ENCODE measurements around the gene DPP3. TPM values are rescaled to one million over a fixed set of nuclear protein-coding genes. Genes with fewer than 3 reads are reported as not detected.

DPP3 gene
- total RNA-seq, 5 donors from 2014 or later (not counting 1 experiment from before 2014, with no cell fraction given), result 20.7 to 34.6 (median 29.5) TPM

GRCh38 chr11:66548774-66549630, 68.8 kb downstream of the DPP3 start:
- Mint-ChIP-seq H3K4me3 (peak overlapping the region; percentile 17 to 43 (median 26)), H3K36me3 (no peaks in the 10 kb centered on the region), H3K27me3 (no peaks in the 10 kb centered on the region), H3K9me3 (no peaks in the 10 kb centered on the region), H3K4me1 (peaks cover 16 to 23% (median 19%) of the 10 kb centered on the region in 3 donors), H3K27ac (peak overlapping the region in 1 of 2 donors; percentile 12)
- Histone ChIP-seq H3K27ac (ENCODE audit: low read length) (no peak overlapping the region), H3K27me3 (replicated peaks in 1 of 2; ENCODE audit: control insufficient read depth in 2 of 2, extremely low read depth in 1 of 2, insufficient read depth in 2 of 2, low read length in 1 of 2) (peaks cover 0 to 4% of the 10 kb centered on the region in 2 experiments), H3K4me3 (ENCODE audit: control insufficient read depth in 1 of 2, extremely low read depth in 1 of 2, low read length in 1 of 2) (no peak overlapping the region), H3K36me3 (ENCODE audit: control insufficient read depth in 2 of 2, extremely low read depth in 1 of 2, insufficient read depth in 1 of 2, low read length in 1 of 2) (no peaks in the 10 kb centered on the region), H3K4me1 (ENCODE audit: control insufficient read depth in 1 of 2, extremely low read depth in 1 of 2, insufficient read depth in 2 of 2, low read length in 2 of 2) (peaks cover 4 to 28% of the 10 kb centered on the region in 2 experiments), H3K9me3 (no peaks in the 10 kb centered on the region)
- ATAC-seq (replicated peaks in 1 of 4) (no peak), DNase-seq (no peak)
- POLR2A ChIA-PET, result no interaction called here
- CTCF ChIA-PET, result interaction anchor here in 1 of 2 donors (0.5 kb wide), 1 partner anchor 895 kb away, joined by 5 read pairs; no protein-coding TSS in a partner anchor
- WGBS (ENCODE audit: insufficient coverage), result 79% methylated on average over 14 of the region's 16 CpGs

- POLR2A ChIA-PET, result no interaction called here
- Histone ChIP-seq H3K4me3 (ENCODE audit: control insufficient read depth in 1 of 2, extremely low read depth in 1 of 2, low read length in 1 of 2) (no peak overlapping the region), H3K9me3 (no peaks in the 10 kb centered on the region), H3K4me1 (ENCODE audit: control insufficient read depth in 1 of 2, extremely low read depth in 1 of 2, insufficient read depth in 2 of 2, low read length in 2 of 2) (peaks cover 0 to 21% of the 10 kb centered on the region in 2 experiments), H3K27me3 (replicated peaks in 1 of 2; ENCODE audit: control insufficient read depth in 2 of 2, extremely low read depth in 1 of 2, insufficient read depth in 2 of 2, low read length in 1 of 2) (peaks cover 0 to 7% of the 10 kb centered on the region in 2 experiments), H3K36me3 (ENCODE audit: control insufficient read depth in 2 of 2, extremely low read depth in 1 of 2, insufficient read depth in 1 of 2, low read length in 1 of 2) (no peaks in the 10 kb centered on the region), H3K27ac (ENCODE audit: low read length) (no peak overlapping the region)
- no peak overlapping the region for H3K27ac Mint-ChIP-seq
- H3K4me1 Mint-ChIP-seq, result peaks cover 11 to 16% (median 14%) of the 10 kb centered on the region in 3 donors
- CTCF ChIA-PET, result no interaction called here
- no peaks in the 10 kb centered on the region for H3K9me3 Mint-ChIP-seq
- H3K36me3 Mint-ChIP-seq, result no peaks in the 10 kb centered on the region
- DNase-seq (no peak), ATAC-seq (replicated peaks in 1 of 4) (no peak)
- WGBS (ENCODE audit: insufficient coverage), result no CpG with 5 or more reads among the region's 3 CpGs
- H3K27me3 Mint-ChIP-seq, result no peaks in the 10 kb centered on the region
- no peak overlapping the region for H3K4me3 Mint-ChIP-seq
These were observed 69.5 kb downstream of the DPP3 start for GRCh38 chr11:66549696-66550095.

GRCh38 chr11:66550887-66551286, 70.7 kb downstream of the DPP3 start:
- Histone ChIP-seq H3K4me3 (ENCODE audit: control insufficient read depth in 1 of 2, extremely low read depth in 1 of 2, low read length in 1 of 2) (no peak overlapping the region), H3K36me3 (ENCODE audit: control insufficient read depth in 2 of 2, extremely low read depth in 1 of 2, insufficient read depth in 1 of 2, low read length in 1 of 2) (no peaks in the 10 kb centered on the region), H3K27ac (ENCODE audit: low read length) (no peak overlapping the region), H3K9me3 (no peaks in the 10 kb centered on the region), H3K4me1 (ENCODE audit: control insufficient read depth in 1 of 2, extremely low read depth in 1 of 2, insufficient read depth in 2 of 2, low read length in 2 of 2) (peaks cover 0 to 13% of the 10 kb centered on the region in 2 experiments), H3K27me3 (replicated peaks in 1 of 2; ENCODE audit: control insufficient read depth in 2 of 2, extremely low read depth in 1 of 2, insufficient read depth in 2 of 2, low read length in 1 of 2) (peaks cover 0 to 10% of the 10 kb centered on the region in 2 experiments)
- POLR2A ChIA-PET, result no interaction called here
- Mint-ChIP-seq H3K4me1 (peaks cover 5 to 9% (median 6%) of the 10 kb centered on the region in 3 donors), H3K4me3 (no peak overlapping the region), H3K27ac (no peak overlapping the region), H3K9me3 (no peaks in the 10 kb centered on the region), H3K27me3 (no peaks in the 10 kb centered on the region), H3K36me3 (no peaks in the 10 kb centered on the region)
- 81% methylated on average over 3 of the region's 4 CpGs for WGBS (ENCODE audit: insufficient coverage)
- DNase-seq, result no peak
- CTCF ChIA-PET, result no interaction called here
- ATAC-seq (replicated peaks in 1 of 4), result no peak

GRCh38 chr11:66554602-66555001, 74.4 kb downstream of the DPP3 start:
- no peak for ATAC-seq (replicated peaks in 1 of 4)
- Mint-ChIP-seq H3K4me1 (peaks cover 4 to 8% (median 6%) of the 10 kb centered on the region in 3 donors), H3K4me3 (no peak overlapping the region), H3K27me3 (peaks cover 0 to 13% of the 10 kb centered on the region in 2 donors), H3K9me3 (no peaks in the 10 kb centered on the region), H3K27ac (no peak overlapping the region), H3K36me3 (no peaks in the 10 kb centered on the region)
- ChIA-PET POLR2A (no interaction called here), CTCF (interaction anchor here in 1 of 2 donors (0.6 kb wide), 1 partner anchor 97 kb away, joined by 3 read pairs; no protein-coding TSS in a partner anchor)
- no peaks in the 10 kb centered on the region for H3K36me3 ChIP-seq (ENCODE audit: control insufficient read depth in 2 of 2, extremely low read depth in 1 of 2, insufficient read depth in 1 of 2, low read length in 1 of 2)
- peaks cover 0 to 6% of the 10 kb centered on the region in 2 experiments for H3K4me1 ChIP-seq (ENCODE audit: control insufficient read depth in 1 of 2, extremely low read depth in 1 of 2, insufficient read depth in 2 of 2, low read length in 2 of 2)
- H3K9me3 ChIP-seq, result no peaks in the 10 kb centered on the region
- peaks cover 0 to 37% of the 10 kb centered on the region in 2 experiments for H3K27me3 ChIP-seq (replicated peaks in 1 of 2; ENCODE audit: control insufficient read depth in 2 of 2, extremely low read depth in 1 of 2, insufficient read depth in 2 of 2, low read length in 1 of 2)
- DNase-seq, result no peak
- WGBS (ENCODE audit: insufficient coverage), result 82% methylated on average over 5 of the region's 5 CpGs
- no peak overlapping the region for H3K4me3 ChIP-seq (ENCODE audit: control insufficient read depth in 1 of 2, extremely low read depth in 1 of 2, low read length in 1 of 2)
- H3K27ac ChIP-seq (ENCODE audit: low read length), result no peak overlapping the region

GRCh38 chr11:66555416-66555815, 75.2 kb downstream of the DPP3 start:
- WGBS (ENCODE audit: insufficient coverage), result 38% methylated on average over 3 of the region's 3 CpGs
- peaks cover 0 to 42% of the 10 kb centered on the region in 2 experiments for H3K27me3 ChIP-seq (replicated peaks in 1 of 2; ENCODE audit: control insufficient read depth in 2 of 2, extremely low read depth in 1 of 2, insufficient read depth in 2 of 2, low read length in 1 of 2)
- Mint-ChIP-seq H3K9me3 (no peaks in the 10 kb centered on the region), H3K36me3 (no peaks in the 10 kb centered on the region), H3K4me1 (peaks cover 4 to 8% (median 6%) of the 10 kb centered on the region in 3 donors), H3K27me3 (peaks cover 0 to 13% of the 10 kb centered on the region in 2 donors), H3K4me3 (no peak overlapping the region), H3K27ac (no peak overlapping the region)
- H3K4me3 ChIP-seq (ENCODE audit: control insufficient read depth in 1 of 2, extremely low read depth in 1 of 2, low read length in 1 of 2), result no peak overlapping the region
- H3K36me3 ChIP-seq (ENCODE audit: control insufficient read depth in 2 of 2, extremely low read depth in 1 of 2, insufficient read depth in 1 of 2, low read length in 1 of 2), result no peaks in the 10 kb centered on the region
- no peak for DNase-seq
- no peaks in the 10 kb centered on the region for H3K9me3 ChIP-seq
- no peak for ATAC-seq (replicated peaks in 1 of 4)
- POLR2A ChIA-PET, result no interaction called here
- peaks cover 0 to 6% of the 10 kb centered on the region in 2 experiments for H3K4me1 ChIP-seq (ENCODE audit: control insufficient read depth in 1 of 2, extremely low read depth in 1 of 2, insufficient read depth in 2 of 2, low read length in 2 of 2)
- H3K27ac ChIP-seq (ENCODE audit: low read length), result no peak overlapping the region
- CTCF ChIA-PET, result no interaction called here

GRCh38 chr11:66556086-66556485, 75.9 kb downstream of the DPP3 start:
- Histone ChIP-seq H3K36me3 (ENCODE audit: control insufficient read depth in 2 of 2, extremely low read depth in 1 of 2, insufficient read depth in 1 of 2, low read length in 1 of 2) (no peaks in the 10 kb centered on the region), H3K9me3 (no peaks in the 10 kb centered on the region), H3K27ac (ENCODE audit: low read length) (no peak overlapping the region), H3K4me1 (ENCODE audit: control insufficient read depth in 1 of 2, extremely low read depth in 1 of 2, insufficient read depth in 2 of 2, low read length in 2 of 2) (peaks cover 0 to 6% of the 10 kb centered on the region in 2 experiments), H3K4me3 (ENCODE audit: control insufficient read depth in 1 of 2, extremely low read depth in 1 of 2, low read length in 1 of 2) (no peak overlapping the region), H3K27me3 (replicated peaks in 1 of 2; ENCODE audit: control insufficient read depth in 2 of 2, extremely low read depth in 1 of 2, insufficient read depth in 2 of 2, low read length in 1 of 2) (peaks cover 0 to 42% of the 10 kb centered on the region in 2 experiments)
- Mint-ChIP-seq H3K9me3 (no peaks in the 10 kb centered on the region), H3K4me3 (no peak overlapping the region), H3K36me3 (no peaks in the 10 kb centered on the region), H3K27me3 (peaks cover 0 to 13% of the 10 kb centered on the region in 2 donors), H3K4me1 (peaks cover 4 to 8% (median 6%) of the 10 kb centered on the region in 3 donors), H3K27ac (no peak overlapping the region)
- CTCF ChIA-PET, result no interaction called here
- DNase-seq (no peak), ATAC-seq (replicated peaks in 1 of 4) (no peak)
- POLR2A ChIA-PET, result no interaction called here
- 78% methylated on average over 7 of the region's 7 CpGs for WGBS (ENCODE audit: insufficient coverage)
